Measurements from ENCODE around the gene FKBP7.

- TF ChIP-seq TAF1 (IDR thresholded peaks at IDR 0.05; ENCODE audit: borderline replicate concordance, insufficient read depth, low read length) (no peak), POLR2AphosphoS5 (IDR thresholded peaks at IDR 0.05; ENCODE audit: low read depth, low read length) (no peak)
These were observed 7.0 kb upstream of the FKBP7 start for GRCh38 chr2:178485356-178485755.

Measured in PFSK-1 (cell line).